ENCODE measurements around the gene TAOK1.
"Not testable (repeated sequence)": the region's sequence is repeated elsewhere in the genome, so short reads cannot be mapped to it uniquely, and the experiment has no call there.

The TAOK1 gene

DNA sequence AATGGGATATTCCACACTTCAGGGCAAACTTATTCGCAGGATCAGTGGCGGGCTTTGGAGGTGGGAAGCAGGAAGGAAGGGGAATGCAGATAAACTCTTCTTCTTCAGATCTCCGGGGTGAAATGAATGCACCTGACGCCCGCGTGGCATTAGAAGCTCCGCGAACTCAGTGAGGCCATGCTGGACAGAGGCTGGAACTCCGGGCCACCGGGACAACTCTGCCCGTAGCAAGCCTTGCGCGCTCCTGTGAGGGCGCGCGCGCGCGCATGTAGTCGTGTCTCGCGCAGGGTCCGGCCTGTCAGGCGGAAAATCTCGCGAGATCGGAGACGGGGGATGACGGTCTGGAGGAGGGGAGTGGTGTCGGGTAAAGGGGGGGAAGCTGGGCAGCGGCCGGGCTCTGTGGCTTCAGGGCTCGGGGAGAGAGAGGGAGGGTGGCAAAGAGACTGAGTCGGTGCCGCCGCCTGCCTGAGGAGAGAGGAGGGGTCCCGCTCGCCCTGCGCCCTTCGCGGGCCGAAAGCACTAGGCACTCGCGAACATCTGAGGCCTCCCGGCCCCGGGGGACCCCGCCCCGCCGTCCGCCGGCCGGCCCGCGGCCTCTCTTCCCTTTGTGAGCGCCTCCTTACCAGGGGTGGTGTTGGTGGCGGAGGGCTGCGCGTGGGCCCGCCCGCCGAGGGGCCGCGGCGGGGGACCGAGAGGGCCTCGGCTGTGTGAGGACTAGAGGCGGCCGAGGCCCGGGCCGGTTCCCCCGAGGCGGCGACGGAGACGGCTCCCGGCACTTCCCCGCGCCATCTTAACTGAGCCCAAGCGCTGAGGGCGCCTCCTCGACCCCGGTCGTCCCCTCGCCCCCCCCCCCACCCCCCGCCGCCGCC, at the start of gene TAOK1:
Gene TAOK1 (plus strand): TSS at position 382 of the 869 bp plus-strand sequence. CDS start 61,186 bp downstream, outside the sequence.
- H3K36me3 ChIP-seq: peaks cover 9% of the 10 kb centered on the region
- H3K27ac ChIP-seq: peak within 1 kb of the TSS; percentile 99
- peak; percentile 99 for DNase-seq
- peak within 1 kb of the TSS; percentile 77 for H3K4me3 ChIP-seq (ENCODE audit: low read depth, low read length)
- H3K27me3 ChIP-seq (ENCODE audit: insufficient read depth, low read depth, severe bottlenecking): no peaks in the 10 kb centered on the region
- no peaks in the 10 kb centered on the region for H3K9me3 ChIP-seq (ENCODE audit: severe bottlenecking)
- TF ChIP-seq, protein P1, sequence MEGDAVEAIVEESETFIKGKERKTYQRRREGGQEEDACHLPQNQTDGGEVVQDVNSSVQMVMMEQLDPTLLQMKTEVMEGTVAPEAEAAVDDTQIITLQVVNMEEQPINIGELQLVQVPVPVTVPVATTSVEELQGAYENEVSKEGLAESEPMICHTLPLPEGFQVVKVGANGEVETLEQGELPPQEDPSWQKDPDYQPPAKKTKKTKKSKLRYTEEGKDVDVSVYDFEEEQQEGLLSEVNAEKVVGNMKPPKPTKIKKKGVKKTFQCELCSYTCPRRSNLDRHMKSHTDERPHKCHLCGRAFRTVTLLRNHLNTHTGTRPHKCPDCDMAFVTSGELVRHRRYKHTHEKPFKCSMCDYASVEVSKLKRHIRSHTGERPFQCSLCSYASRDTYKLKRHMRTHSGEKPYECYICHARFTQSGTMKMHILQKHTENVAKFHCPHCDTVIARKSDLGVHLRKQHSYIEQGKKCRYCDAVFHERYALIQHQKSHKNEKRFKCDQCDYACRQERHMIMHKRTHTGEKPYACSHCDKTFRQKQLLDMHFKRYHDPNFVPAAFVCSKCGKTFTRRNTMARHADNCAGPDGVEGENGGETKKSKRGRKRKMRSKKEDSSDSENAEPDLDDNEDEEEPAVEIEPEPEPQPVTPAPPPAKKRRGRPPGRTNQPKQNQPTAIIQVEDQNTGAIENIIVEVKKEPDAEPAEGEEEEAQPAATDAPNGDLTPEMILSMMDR (IDR thresholded peaks at IDR 0.05; ENCODE audit: low read depth, low read length): no peak

- Histone ChIP-seq H3K36me3 (no peaks in the 10 kb centered on the region), H3K27ac (no peak overlapping the region), H3K4me3 (ENCODE audit: low read depth, low read length) (no peak overlapping the region), H3K9me3 (ENCODE audit: severe bottlenecking) (no peaks in the 10 kb centered on the region), H3K27me3 (ENCODE audit: insufficient read depth, low read depth, severe bottlenecking) (no peaks in the 10 kb centered on the region)
- TF ChIP-seq, protein P1 (IDR thresholded peaks at IDR 0.05; ENCODE audit: low read depth, low read length): no peak
- no peak for DNase-seq
Observed at GRCh38 chr17:29341726-29342125, 48.4 kb upstream of the TAOK1 start.

- no peaks in the 10 kb centered on the region for H3K27me3 ChIP-seq (ENCODE audit: insufficient read depth, low read depth, severe bottlenecking)
- H3K27ac ChIP-seq: no peak overlapping the region
- TF ChIP-seq, protein P1 (IDR thresholded peaks at IDR 0.05; ENCODE audit: low read depth, low read length): no peak
- no peaks in the 10 kb centered on the region for H3K9me3 ChIP-seq (ENCODE audit: severe bottlenecking)
- no peak for DNase-seq
- no peak overlapping the region for H3K4me3 ChIP-seq (ENCODE audit: low read depth, low read length)
- no peaks in the 10 kb centered on the region for H3K36me3 ChIP-seq
Observed at GRCh38 chr17:29342158-29342765, 47.9 kb upstream of the TAOK1 start.

DNA sequence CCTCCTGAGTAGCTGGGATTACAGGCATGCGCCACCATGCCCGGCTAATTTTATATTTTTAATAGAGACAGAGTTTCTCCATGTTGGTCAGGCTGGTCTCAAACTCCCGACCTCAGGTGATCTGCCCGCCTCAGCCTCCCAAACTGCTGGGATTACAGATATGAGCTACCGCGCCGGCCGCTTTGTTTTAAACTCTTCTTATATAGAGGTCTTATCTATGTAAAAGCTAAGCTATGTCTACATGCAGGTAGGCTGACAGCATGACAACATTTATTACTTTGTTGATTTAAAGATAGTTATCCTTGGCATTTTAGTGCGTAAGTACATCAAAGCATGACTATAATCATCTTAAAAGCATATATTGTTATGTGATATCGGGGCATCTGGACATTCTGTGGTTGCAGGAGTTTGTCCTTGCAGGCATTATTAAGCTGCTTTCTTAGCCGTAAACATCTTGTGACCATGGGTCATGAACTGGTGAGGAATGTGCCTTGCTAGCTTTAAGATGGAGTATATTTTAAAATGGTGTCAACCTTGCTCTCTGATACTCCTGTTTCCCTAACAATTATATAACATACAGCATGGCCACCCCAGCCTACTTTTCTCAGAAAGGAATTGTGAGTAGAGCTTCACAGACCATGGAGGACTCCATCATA, 45.8 kb upstream of the TAOK1 start:
- H3K27me3 ChIP-seq (ENCODE audit: insufficient read depth, low read depth, severe bottlenecking): no peaks in the 10 kb centered on the region
- peak overlapping the region; percentile 36 for H3K27ac ChIP-seq
- H3K36me3 ChIP-seq: no peaks in the 10 kb centered on the region
- TF ChIP-seq, protein P1 (IDR thresholded peaks at IDR 0.05; ENCODE audit: low read depth, low read length): no peak
- DNase-seq: peak; percentile 47
- no peaks in the 10 kb centered on the region for H3K9me3 ChIP-seq (ENCODE audit: severe bottlenecking)
- H3K4me3 ChIP-seq (ENCODE audit: low read depth, low read length): peak overlapping the region; percentile 12

- no peaks in the 10 kb centered on the region for H3K27me3 ChIP-seq (ENCODE audit: insufficient read depth, low read depth, severe bottlenecking)
- DNase-seq: no peak
- no peaks in the 10 kb centered on the region for H3K9me3 ChIP-seq (ENCODE audit: severe bottlenecking)
- TF ChIP-seq, protein P1 (IDR thresholded peaks at IDR 0.05; ENCODE audit: low read depth, low read length): no peak
- H3K27ac ChIP-seq: peak overlapping the region; percentile 36
- H3K4me3 ChIP-seq (ENCODE audit: low read depth, low read length): no peak overlapping the region
- H3K36me3 ChIP-seq: no peaks in the 10 kb centered on the region
Observed at GRCh38 chr17:29345066-29345465, 45.1 kb upstream of the TAOK1 start.

DNA sequence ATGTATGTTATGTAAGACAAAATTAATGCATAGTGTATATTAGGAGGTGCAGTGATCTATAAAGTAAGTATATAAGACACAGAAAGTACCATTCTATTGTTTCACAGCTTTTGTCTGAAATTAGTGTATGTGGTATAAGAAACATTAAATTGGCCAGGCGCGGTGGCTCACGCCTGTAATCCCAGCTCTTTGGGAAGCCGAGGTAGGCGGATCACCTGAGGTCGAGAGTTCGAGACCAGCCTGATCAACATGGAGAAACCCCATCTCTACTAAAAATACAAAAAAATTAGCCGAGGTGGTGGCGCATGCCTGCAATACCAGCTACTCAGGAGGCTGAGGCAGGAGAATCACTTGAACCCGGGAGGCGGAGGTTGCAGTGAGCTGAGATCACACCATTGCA, 44.7 kb upstream of the TAOK1 start:
- not testable (repeated sequence) for H3K36me3 ChIP-seq; H3K27me3 ChIP-seq (ENCODE audit: insufficient read depth, low read depth, severe bottlenecking); H3K27ac ChIP-seq; DNase-seq; H3K4me3 ChIP-seq (ENCODE audit: low read depth, low read length); H3K9me3 ChIP-seq (ENCODE audit: severe bottlenecking)

Data from WERI-Rb-1 (cell line).